GM19438 (cell line): ENCODE results near the gene ZDHHC24.
A peak's percentile ranks its signal among the peaks of the same experiment; 100 is the strongest.
"Not testable (repeated sequence)": the region's sequence is repeated elsewhere in the genome, so short reads cannot be mapped to it uniquely, and the experiment has no call there.

Source experiments
- ATAC-seq: cut with Tn5 transposase; IDR thresholded peaks from one replicate; pipeline ENCODE4 v1.9.1; 2021; ENCODE audit warnings: low read depth; ENCODE audit not compliant: unreplicated experiment

Gene ZDHHC24, protein sequence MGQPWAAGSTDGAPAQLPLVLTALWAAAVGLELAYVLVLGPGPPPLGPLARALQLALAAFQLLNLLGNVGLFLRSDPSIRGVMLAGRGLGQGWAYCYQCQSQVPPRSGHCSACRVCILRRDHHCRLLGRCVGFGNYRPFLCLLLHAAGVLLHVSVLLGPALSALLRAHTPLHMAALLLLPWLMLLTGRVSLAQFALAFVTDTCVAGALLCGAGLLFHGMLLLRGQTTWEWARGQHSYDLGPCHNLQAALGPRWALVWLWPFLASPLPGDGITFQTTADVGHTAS

DNA sequence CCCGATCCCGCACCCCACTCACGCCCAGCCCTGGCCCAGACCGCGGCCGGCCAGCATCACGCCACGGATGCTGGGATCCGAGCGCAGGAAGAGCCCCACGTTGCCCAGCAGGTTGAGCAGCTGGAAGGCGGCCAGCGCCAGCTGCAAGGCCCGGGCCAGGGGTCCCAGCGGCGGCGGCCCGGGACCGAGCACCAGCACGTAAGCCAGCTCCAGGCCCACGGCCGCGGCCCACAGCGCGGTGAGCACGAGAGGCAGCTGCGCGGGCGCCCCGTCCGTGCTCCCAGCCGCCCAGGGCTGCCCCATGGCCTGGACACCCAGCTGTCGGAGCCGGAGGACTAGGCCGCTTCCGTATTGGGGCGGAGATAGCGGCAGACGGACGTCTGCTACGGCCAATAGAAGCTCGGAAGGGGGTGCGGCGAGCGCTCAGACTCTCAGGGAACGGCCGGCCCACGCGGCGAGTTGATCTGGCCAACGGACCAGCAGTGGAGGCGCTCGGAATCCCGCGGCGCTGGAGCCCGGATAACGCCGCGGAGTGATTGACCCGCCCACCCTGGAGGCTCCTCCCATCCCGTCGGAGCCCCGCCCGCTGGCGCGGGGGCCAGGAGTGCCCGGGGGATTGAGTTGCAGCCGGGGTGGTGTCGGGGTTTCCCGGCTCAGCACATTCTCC, at the start of gene ZDHHC24:
ZDHHC24 (minus strand) TSS at position 348 of the 667 bp plus-strand sequence; CDS start at position 303, 45 bp downstream.
- ATAC-seq = peak; percentile 80

DNA sequence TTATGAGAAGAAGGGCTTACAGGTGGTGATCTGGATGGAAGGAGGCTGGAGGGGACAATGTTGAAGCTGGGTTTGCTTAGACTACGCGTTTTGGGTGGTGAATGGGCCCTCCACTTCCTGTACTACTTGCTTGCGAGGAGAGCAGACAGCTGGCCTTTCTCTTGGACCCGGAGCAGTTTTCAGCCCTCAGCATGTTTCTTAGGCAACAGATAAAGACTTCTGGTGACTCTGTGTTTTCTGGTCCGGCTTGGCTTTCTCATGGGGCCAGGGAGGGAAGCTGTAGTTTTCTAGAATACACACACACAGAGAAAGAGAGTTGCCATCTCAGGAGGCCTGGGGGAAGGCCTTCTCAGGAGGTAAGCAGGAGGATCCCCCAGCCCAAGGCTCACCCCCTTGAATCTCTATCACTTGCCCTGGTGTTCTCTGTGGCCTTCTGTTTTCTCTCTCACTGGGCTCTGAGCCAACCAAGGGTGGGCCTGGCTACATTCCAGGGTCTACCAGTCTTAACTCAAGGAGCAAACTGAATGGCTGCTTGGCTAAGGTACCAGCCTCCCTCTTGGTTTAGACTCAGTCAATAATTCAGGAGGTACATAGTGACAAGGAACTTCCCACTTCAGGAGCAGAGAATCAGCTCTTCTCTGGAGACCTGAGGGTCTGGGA, 49.5 kb upstream of the ZDHHC24 start:
- ATAC-seq = no peak

GRCh38 chr11:66593650-66594049, 47.8 kb upstream of the ZDHHC24 start:
- no peak for ATAC-seq

- ATAC-seq = peak; percentile 19
Observed at GRCh38 chr11:66593303-66593635, 47.4 kb upstream of the ZDHHC24 start.

DNA sequence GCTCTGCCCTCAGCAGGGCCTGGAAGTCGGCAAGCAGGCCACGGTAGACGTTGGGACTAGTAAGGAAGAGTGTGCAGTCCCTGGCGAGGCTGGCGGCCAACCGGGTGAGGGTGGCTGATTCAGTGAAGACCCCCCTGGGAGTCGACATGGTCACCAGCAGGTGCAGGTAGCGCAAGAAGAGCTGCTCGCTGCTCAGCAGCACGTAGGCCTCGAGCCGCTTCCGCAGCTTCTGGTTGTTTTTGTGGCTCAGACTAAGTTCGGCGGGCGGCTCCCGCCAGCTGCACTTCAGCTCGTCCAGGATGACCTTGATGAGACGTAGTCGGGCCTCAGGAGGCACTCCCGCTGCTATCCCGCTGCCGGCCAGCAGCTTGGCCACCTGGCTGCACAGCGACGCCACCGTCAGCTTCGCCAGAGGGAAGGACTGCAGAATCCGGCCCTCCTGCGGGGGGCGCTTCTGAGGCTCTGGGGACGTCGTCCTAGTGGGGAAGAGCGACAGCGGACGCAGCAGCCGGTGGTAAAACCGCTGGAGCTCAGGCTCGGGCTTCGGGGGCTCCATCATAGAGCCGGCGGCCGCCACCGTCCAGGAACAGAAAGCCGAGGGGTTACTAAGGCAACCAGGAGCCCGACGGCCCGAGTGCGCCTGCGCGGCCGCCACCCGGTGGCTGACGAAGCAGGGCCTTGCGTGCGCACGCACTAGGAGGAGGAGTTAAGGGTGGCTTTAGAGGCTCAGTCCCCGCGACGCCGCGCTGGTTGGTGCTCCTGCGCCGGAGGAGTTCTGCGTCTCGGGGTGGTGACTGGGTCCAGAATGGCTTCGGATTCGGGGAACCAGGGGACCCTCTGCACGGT, 46.8 kb upstream of the ZDHHC24 start, which contains the start of the genes CCDC87 and CCS:
CCDC87 (minus strand) TSS at position 607 of the 846 bp plus-strand sequence; CDS start at position 559, 48 bp downstream.
CCS (plus strand) TSS at position 729 of the 846 bp plus-strand sequence; CDS start at position 806, 77 bp downstream.
- ATAC-seq = peak; percentile 79

- ATAC-seq = no peak
Observed at GRCh38 chr11:66591175-66591574, 45.3 kb upstream of the ZDHHC24 start.

GRCh38 chr11:66589996-66590675, 44.3 kb upstream of the ZDHHC24 start:
- ATAC-seq = no peak

DNA sequence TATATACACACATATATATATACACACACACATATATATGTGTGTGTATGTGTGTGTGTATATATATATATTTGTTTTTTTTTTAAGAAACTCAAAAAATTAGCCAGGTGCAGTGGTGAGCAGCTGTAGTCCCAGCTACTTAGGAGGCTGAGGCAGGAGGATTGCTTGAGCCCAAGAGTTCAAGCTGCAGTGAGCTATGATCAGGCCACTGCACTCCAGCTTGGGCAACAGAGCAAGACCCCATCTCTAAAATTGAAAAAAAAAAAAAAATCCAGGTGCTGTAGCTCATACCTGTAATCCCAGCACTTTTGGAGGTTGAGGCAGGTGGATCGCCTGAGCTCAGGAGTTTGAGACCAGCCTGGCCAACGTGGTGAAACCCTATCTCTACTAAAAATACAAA, 43.5 kb upstream of the ZDHHC24 start:
- not testable (repeated sequence) for ATAC-seq

GRCh38 chr11:66586136-66586535, 40.3 kb upstream of the ZDHHC24 start:
- no peak for ATAC-seq

GRCh38 chr11:66585447-66585846, 39.6 kb upstream of the ZDHHC24 start:
- not testable (repeated sequence) for ATAC-seq

DNA sequence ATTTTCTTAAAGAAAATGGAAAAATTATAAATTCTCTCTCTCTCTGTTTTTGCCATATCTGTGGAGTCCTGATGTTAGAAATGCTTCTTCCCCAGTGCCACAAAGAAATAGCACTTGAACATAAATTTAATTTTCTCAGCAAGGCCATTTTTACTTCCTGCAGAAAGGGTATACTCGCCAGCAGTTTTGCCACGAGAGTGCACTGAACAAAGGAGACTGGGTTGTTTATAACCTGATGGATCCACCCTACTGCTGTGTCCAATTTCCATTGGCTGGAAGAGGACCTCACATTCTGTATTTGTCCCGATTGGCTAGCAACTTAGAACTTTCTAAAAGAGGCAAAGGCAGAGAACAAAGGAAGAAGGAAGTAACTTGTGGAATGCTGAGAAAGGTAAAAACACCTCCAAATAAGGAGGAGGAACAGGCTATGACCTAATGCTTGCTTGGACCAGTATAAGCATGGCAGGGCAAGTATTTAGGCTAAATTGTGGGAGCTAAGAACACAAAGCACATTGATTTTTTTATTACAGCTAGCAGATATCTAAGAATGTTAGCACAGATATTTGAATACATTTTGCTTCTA, 36.8 kb upstream of the ZDHHC24 start:
- not testable (repeated sequence) for ATAC-seq

DNA sequence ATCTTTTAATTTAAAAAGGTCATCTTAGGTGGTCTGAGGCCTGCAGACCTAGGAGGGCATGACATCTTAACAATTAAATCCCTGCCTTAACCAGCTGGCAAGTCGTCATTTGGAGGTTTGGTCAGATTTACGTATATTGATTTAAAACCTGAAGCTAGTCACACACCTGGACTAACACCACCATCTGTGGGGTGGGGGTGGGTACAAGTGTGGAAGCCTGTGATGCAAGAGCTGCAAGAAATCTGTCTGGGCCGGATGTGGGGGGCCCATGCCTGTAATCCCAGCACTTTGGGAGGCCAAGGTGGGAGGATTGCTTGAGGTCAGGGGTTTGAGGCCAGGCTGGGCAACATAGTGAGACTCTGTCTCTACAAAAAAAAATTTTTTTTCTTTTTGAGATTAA, 35.4 kb upstream of the ZDHHC24 start:
- ATAC-seq = no peak

DNA sequence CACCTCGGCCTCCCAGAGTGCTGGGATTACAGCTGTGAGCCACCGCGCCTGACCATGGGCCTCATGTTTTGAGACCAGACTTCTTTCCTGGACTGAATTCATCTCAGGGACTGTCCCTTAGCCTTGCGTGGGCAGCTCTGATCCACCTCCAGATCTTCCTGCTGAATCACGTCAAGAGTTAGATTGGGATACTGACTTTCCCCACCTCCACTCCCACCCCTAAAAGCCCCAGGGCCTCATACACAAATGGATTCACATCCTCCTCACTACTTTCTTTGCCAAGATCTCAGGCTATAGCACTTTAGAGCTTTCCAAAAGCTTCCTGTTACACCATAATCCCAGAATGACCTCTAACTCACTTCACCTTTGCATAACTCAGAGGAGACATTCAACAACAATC, 35.0 kb upstream of the ZDHHC24 start:
- no peak for ATAC-seq

DNA sequence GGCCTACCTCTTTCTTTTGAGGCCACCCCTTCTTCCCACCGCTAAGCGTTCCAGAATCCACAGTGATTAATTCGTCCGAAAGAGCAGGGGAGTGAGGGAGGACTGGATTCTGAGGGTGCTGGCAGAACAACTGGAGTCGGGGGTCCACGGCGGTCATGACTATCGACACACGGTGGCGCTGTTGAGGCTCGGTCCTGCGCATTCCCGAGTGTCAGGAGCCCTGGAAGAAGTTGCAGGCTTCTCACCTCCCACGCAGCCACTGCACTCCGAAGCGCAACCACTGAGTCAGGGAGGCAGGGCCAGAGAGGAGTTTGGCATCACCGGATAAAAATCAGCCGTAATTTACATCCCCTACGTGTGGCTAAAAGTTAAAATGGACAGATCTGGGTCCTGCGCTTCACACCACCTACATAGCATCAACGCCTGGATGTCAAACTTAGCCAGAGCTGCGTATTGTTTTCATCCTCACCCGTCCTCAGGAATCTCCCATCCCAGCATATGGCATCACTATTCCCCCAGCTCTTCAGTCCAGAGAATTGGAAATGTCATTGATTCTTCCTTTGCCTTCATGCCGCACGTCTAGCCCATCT, 33.3 kb upstream of the ZDHHC24 start:
- no peak for ATAC-seq

- ATAC-seq = no peak
Observed at GRCh38 chr11:66570850-66571180, 25.0 kb upstream of the ZDHHC24 start.

DNA sequence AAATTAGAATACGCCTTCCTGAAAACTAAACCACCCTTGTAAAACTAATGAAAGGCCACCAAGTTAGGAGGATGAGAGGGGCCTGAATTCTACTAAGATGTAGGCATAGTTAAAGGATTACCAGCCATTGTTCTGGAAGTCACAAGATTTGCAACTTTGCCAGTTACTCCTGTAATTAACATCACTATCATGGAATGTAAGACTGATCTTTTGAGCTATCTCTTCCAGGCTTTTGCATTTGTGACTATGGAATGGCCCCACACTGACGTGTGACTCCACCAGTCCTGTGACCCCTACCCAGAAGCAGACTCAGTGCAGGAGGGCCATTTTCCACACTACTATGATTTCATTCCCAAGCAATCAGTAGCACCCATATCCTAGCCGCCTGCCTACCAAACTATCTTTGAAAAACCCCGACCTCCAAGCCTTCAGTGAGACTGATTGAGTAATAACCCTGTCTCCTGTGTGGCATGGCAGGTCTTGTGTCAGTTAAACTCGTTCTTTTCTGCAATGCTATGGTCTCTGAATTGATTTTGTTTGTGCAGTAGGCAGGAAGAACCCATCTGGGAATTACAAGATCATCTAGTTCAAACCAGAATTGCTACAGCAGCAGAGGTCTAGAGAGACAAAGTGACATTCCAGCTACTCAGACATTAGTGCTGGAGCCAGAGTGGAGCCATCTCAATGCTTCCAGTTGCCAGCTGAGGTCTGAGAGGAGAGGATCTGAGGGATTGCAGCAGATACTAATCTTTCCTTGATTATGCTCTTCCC, 24.4 kb upstream of the ZDHHC24 start:
- ATAC-seq = no peak

DNA sequence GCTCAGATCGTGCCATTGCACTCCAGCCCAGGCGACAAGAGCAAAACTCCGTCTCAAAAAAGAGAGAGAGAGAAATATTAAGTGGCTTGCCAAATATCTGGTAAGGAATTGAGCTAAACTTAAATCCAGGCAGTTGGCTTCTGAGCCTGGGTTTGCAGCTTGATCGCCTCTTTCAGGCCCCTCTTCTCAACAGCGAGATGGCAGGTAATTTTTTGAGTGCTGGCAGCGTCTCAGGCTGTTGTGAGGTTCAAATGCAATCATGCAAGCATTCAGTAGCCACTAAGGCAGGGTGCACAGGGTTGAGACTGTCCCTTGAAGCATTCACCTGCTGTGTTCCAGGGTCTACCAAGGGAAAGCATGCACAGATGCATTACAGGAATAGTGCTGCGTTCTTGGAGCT, 23.2 kb upstream of the ZDHHC24 start:
- no peak for ATAC-seq

- ATAC-seq = no peak
Observed at GRCh38 chr11:66568124-66568916, 22.5 kb upstream of the ZDHHC24 start, which contains the start of gene CTSF. Gene CTSF (minus strand): TSS chr11:66568606. CDS start chr11:66568486, 120 bp downstream.
